MCF 10A (cell line): ENCODE results near the gene WDR7. TPM values are rescaled to one million over a fixed set of nuclear protein-coding genes. Genes with fewer than 3 reads are reported as not detected.

Experiments
- BruUV-seq: library from RNA; stranded (reverse); fragments of 400-500 nt; replicated peaks from 2 replicates; lab custom pipeline; 2021; lab: Mats Ljungman, UMichigan
- CTCF ChIA-PET: fragments of 300-600 bp; sonication (Branson Sonifier 250); formaldehyde crosslinking; extraction: SDS; loops from one replicate; lab custom pipeline; 2021; ENCODE audit warnings: antibody characterized with exemption, inconsistent platforms; lab: Yijun Ruan, JAX
- POLR2A ChIA-PET: fragments of 300-600, 350-650 bp; sonication (Branson Sonifier 250); formaldehyde crosslinking; extraction: SDS; loops from one replicate; lab custom pipeline; 2020; ENCODE audit warnings: antibody characterized with exemption, inconsistent platforms; lab: Yijun Ruan, JAX
- DNase-seq: peaks from one replicate; pipeline ENCODE4 v3.0.0-alpha.2; 2018; ENCODE audit not compliant: unreplicated experiment
- H3K27ac Mint-ChIP-seq: one replicate; pipeline ENCODE4 v1.8.0; 2022; ENCODE audit warnings: mild to moderate bottlenecking, low read depth, mixed read lengths; ENCODE audit not compliant: unreplicated experiment
- H3K27me3 Mint-ChIP-seq: one replicate; pipeline ENCODE4 v1.8.0; 2022; ENCODE audit warnings: mixed read lengths; ENCODE audit not compliant: insufficient read depth, unreplicated experiment
- H3K36me3 Mint-ChIP-seq: one replicate; pipeline ENCODE4 v1.8.0; 2022; ENCODE audit warnings: mild to moderate bottlenecking, moderate library complexity, mixed read lengths; ENCODE audit not compliant: insufficient read depth, unreplicated experiment
- H3K4me1 Mint-ChIP-seq: one replicate; pipeline ENCODE4 v1.8.0; 2022; ENCODE audit warnings: mixed read lengths; ENCODE audit not compliant: insufficient read depth, unreplicated experiment
- H3K4me3 Mint-ChIP-seq: one replicate; pipeline ENCODE4 v1.8.0; 2022; ENCODE audit warnings: mild to moderate bottlenecking, moderate library complexity, mixed read lengths; ENCODE audit not compliant: unreplicated experiment
- H3K9me3 Mint-ChIP-seq: one replicate; pipeline ENCODE4 v1.8.0; 2022; ENCODE audit warnings: mixed read lengths; ENCODE audit not compliant: unreplicated experiment
- intact Hi-C: fragments of 100-400 bp; cut with micrococcal nuclease; formaldehyde crosslinking; loops from 2 replicates; pipeline ENCODE4 v1.14.1; 2022
- total RNA-seq: library from RNA; stranded (reverse); gene quantifications from 2 replicates; pipeline ENCODE4 v1.2.3, GENCODE V29; 2022
- TF ChIP-seq, protein P1 (sequence below): fragments of 200-600 bp; IDR thresholded peaks from one replicate; pipeline ENCODE4 v1.8.0; 2022; ENCODE audit warnings: antibody characterized with exemption, mild to moderate bottlenecking; ENCODE audit not compliant: unreplicated experiment

The WDR7 gene
- total RNA-seq, 1 experiment from 2014 or later: 12.6 TPM

DNA sequence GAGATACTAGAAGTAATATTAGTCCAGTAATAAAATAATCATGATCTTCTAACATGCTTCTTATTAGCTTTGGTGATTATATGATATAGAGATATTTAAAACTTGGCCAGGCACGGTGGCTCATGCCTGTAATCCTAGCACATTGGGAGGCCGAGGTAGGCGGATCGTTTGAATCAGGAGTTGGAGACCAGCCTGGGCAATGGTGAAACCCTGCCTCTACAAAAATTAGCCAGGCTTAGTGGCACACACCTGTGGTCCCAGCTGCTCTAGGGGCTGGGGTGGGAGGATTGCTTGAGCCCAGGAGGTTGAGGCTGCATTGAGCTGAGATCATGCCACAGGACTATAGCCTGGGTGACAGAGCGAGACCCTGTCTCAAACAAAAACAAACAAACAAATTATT is 87.0 kb downstream of the WDR7 start:
- ChIA-PET CTCF (interaction anchor here (0.6 kb wide), 1 partner anchor 719 kb away, joined by 3 read pairs; no protein-coding TSS in a partner anchor), POLR2A (no interaction called here)
- Mint-ChIP-seq H3K4me1 (no peaks in the 10 kb centered on the region), H3K4me3 (no peak overlapping the region), H3K9me3 (no peaks in the 10 kb centered on the region), H3K27ac (no peak overlapping the region), H3K36me3 (peaks cover 5% of the 10 kb centered on the region), H3K27me3 (no peaks in the 10 kb centered on the region)
- intact Hi-C loops: no loop called here
- TF ChIP-seq, protein P1, sequence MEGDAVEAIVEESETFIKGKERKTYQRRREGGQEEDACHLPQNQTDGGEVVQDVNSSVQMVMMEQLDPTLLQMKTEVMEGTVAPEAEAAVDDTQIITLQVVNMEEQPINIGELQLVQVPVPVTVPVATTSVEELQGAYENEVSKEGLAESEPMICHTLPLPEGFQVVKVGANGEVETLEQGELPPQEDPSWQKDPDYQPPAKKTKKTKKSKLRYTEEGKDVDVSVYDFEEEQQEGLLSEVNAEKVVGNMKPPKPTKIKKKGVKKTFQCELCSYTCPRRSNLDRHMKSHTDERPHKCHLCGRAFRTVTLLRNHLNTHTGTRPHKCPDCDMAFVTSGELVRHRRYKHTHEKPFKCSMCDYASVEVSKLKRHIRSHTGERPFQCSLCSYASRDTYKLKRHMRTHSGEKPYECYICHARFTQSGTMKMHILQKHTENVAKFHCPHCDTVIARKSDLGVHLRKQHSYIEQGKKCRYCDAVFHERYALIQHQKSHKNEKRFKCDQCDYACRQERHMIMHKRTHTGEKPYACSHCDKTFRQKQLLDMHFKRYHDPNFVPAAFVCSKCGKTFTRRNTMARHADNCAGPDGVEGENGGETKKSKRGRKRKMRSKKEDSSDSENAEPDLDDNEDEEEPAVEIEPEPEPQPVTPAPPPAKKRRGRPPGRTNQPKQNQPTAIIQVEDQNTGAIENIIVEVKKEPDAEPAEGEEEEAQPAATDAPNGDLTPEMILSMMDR: no peak
- DNase-seq: no peak
- BruUV-seq: no TSS peak

DNA sequence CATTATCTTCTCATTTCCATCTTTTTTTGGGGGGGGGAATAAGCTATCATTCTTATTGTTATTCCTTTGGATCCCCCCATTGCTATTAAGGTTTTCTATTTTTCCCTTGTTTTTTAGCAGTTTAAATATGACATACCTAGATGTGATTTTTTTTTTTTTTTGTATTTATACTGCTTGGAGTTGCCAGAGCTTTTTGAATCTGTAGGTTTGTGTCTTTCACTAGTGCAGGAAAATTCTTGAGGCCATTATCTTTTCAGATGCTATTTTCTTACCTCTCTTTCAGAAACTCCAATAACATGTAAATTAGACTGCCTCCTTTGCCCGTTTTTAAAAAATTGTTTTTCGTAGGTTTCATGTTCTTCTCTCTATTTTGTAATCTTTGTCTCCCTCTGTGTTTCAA is 88.6 kb downstream of the WDR7 start:
- ChIA-PET CTCF (no interaction called here), POLR2A (interaction anchor here (0.6 kb wide), 1 partner anchor 891 kb away, joined by 3 read pairs; no protein-coding TSS in a partner anchor)
- no peak for DNase-seq
- no peaks in the 10 kb centered on the region for H3K9me3 Mint-ChIP-seq
- H3K27ac Mint-ChIP-seq: no peak overlapping the region
- H3K4me1 Mint-ChIP-seq: no peaks in the 10 kb centered on the region
- H3K4me3 Mint-ChIP-seq: no peak overlapping the region
- intact Hi-C loops: no loop called here
- H3K27me3 Mint-ChIP-seq: no peaks in the 10 kb centered on the region
- no TSS peak for BruUV-seq
- TF ChIP-seq, protein P1: no peak
- no peaks in the 10 kb centered on the region for H3K36me3 Mint-ChIP-seq

- H3K27ac Mint-ChIP-seq: no peak overlapping the region
- no peaks in the 10 kb centered on the region for H3K36me3 Mint-ChIP-seq
- TF ChIP-seq, protein P1: no peak
- no peak for DNase-seq
- POLR2A ChIA-PET: no interaction called here
- CTCF ChIA-PET: interaction anchor here (0.9 kb wide), 1 partner anchor 128 kb away, joined by 4 read pairs; no protein-coding TSS in a partner anchor
- no peaks in the 10 kb centered on the region for H3K4me1 Mint-ChIP-seq
- H3K9me3 Mint-ChIP-seq: no peaks in the 10 kb centered on the region
- BruUV-seq: no TSS peak
- H3K4me3 Mint-ChIP-seq: no peak overlapping the region
- intact Hi-C loops: no loop called here
- H3K27me3 Mint-ChIP-seq: no peaks in the 10 kb centered on the region
Measured at GRCh38 chr18:56740645-56741044, 89.5 kb downstream of the WDR7 start.

GRCh38 chr18:56741685-56742084 is 90.5 kb downstream of the WDR7 start:
- H3K4me1 Mint-ChIP-seq: no peaks in the 10 kb centered on the region
- TF ChIP-seq, protein P1: no peak
- ChIA-PET POLR2A (no interaction called here), CTCF (interaction anchor here (0.7 kb wide), 1 partner anchor 28 kb away, joined by 3 read pairs; no protein-coding TSS in a partner anchor)
- H3K9me3 Mint-ChIP-seq: no peaks in the 10 kb centered on the region
- H3K27me3 Mint-ChIP-seq: no peaks in the 10 kb centered on the region
- no peak overlapping the region for H3K4me3 Mint-ChIP-seq
- H3K27ac Mint-ChIP-seq: no peak overlapping the region
- DNase-seq: no peak
- no peaks in the 10 kb centered on the region for H3K36me3 Mint-ChIP-seq
- intact Hi-C loops: no loop called here
- BruUV-seq: no TSS peak
